ENCODE results near the gene NWD2.
"Not testable (repeated sequence)": the region's sequence is repeated elsewhere in the genome, so short reads cannot be mapped to it uniquely, and the experiment has no call there.

The NWD2 gene

GRCh38 chr4:37244583-37245390 lies at the start of gene NWD2:
NWD2 (plus strand) TSS chr4:37244743; CDS start chr4:37245068, 325 bp downstream.
- no peak for DNase-seq

GRCh38 chr4:37197899-37198298 lies 46.6 kb upstream of the NWD2 start:
- no peak for DNase-seq

- DNase-seq, result not testable (repeated sequence)
These were observed 39.8 kb upstream of the NWD2 start for GRCh38 chr4:37204740-37205139.

GRCh38 chr4:37216209-37216608 lies 28.3 kb upstream of the NWD2 start:
- no peak for DNase-seq

GRCh38 chr4:37219242-37219641 lies 25.3 kb upstream of the NWD2 start:
- no peak for DNase-seq

- no peak for DNase-seq
These were observed 24.6 kb upstream of the NWD2 start for GRCh38 chr4:37219990-37220389.

GRCh38 chr4:37220685-37221084 lies 23.9 kb upstream of the NWD2 start:
- no peak for DNase-seq

GRCh38 chr4:37223732-37224131 lies 20.8 kb upstream of the NWD2 start:
- DNase-seq, result no peak

- no peak for DNase-seq
These were observed 19.7 kb upstream of the NWD2 start for GRCh38 chr4:37224854-37225253.

GRCh38 chr4:37225778-37226177 lies 18.8 kb upstream of the NWD2 start:
- no peak for DNase-seq

- DNase-seq, result no peak
These were observed 12.2 kb upstream of the NWD2 start for GRCh38 chr4:37232315-37232714.

GRCh38 chr4:37236165-37236564 lies 8.4 kb upstream of the NWD2 start:
- DNase-seq, result no peak

GRCh38 chr4:37241647-37242046 lies 2.9 kb upstream of the NWD2 start:
- no peak for DNase-seq

- no peak for DNase-seq
These were observed 1.5 kb upstream of the NWD2 start for GRCh38 chr4:37243051-37243450.

- no peak for DNase-seq
These were observed 591 bp upstream of the NWD2 start for GRCh38 chr4:37243722-37244582.

- no peak for DNase-seq
These were observed 930 bp downstream of the NWD2 start for GRCh38 chr4:37245391-37245954.

- peak; percentile 4 for DNase-seq
These were observed 2.3 kb downstream of the NWD2 start for GRCh38 chr4:37246891-37247290.

- no peak for DNase-seq
These were observed 13.7 kb downstream of the NWD2 start for GRCh38 chr4:37258221-37258620.

- DNase-seq, result no peak
These were observed 23.8 kb downstream of the NWD2 start for GRCh38 chr4:37268319-37268718.

- no peak for DNase-seq
These were observed 34.6 kb downstream of the NWD2 start for GRCh38 chr4:37279121-37279520.

- DNase-seq, result no peak
These were observed 35.5 kb downstream of the NWD2 start for GRCh38 chr4:37279894-37280592.

- no peak for DNase-seq
These were observed 54.9 kb downstream of the NWD2 start for GRCh38 chr4:37299468-37299867.

GRCh38 chr4:37304612-37305011 lies 60.1 kb downstream of the NWD2 start:
- DNase-seq, result no peak

Measured in NCI-H2171 (cell line).